ENCODE measurements around the gene GPR55.

GPR55 gene

DNA sequence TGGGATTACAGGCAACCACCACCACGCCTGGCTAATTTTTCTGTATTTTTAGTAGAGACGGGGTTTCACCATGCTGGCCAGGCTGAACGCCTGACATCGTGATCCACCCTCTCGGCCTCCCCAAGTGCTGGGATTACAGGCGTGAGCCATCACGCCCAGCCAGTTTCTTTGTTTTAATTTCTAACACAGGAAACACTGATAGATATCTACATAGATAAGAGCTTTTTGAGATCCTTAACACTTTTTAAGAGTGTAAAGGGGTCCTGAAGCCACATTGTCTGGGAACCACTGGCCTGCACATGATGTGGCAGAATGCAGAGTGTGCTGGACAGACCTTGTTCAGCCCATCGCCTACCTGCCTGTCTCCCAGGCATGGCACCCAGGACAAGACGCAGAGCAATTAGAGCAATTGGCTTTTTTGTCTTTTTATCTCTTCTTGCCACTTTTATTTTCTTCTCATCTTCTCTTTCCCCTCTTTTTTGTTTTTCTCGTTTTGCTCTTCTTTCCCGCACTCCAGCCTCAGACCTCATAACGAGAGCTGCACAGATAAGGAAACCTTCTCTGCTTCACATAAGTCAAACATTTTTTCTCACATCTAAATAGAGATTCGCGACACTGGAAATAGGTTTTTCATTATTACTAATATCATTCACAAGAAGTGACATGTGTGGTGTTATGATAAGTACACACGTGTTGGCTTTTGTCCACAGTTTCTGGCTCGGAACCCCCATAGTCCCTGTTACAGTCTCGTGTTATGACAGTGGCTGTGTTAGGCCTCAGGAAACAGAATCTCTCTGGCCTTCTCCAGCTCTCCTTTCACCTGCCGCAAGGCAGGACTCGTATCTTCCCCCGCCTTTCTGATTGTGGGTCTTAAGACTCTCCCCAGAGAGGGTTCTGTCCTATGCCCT is 25.2 kb upstream of the GPR55 start:
- H3K36me3 ChIP-seq (ENCODE audit: insufficient read depth, low read length): no peaks in the 10 kb centered on the region
- no peak overlapping the region for H3K4me3 ChIP-seq (ENCODE audit: low read depth, low read length)
- H3K4me1 ChIP-seq (ENCODE audit: control insufficient read depth, insufficient read depth, low read length, unreplicated experiment): no peaks in the 10 kb centered on the region
- H3K27me3 ChIP-seq (ENCODE audit: insufficient read depth, low read length): peaks cover 28% of the 10 kb centered on the region; the same call in 1 of the 2 replicates
- H3K27ac ChIP-seq (ENCODE audit: low read depth, low read length): no peak overlapping the region
- no peak overlapping the region for H2AFZ ChIP-seq (ENCODE audit: low read length, unreplicated experiment)
- no peaks in the 10 kb centered on the region for H3K79me2 ChIP-seq (ENCODE audit: control insufficient read depth, insufficient read depth, low read length, unreplicated experiment)

DNA sequence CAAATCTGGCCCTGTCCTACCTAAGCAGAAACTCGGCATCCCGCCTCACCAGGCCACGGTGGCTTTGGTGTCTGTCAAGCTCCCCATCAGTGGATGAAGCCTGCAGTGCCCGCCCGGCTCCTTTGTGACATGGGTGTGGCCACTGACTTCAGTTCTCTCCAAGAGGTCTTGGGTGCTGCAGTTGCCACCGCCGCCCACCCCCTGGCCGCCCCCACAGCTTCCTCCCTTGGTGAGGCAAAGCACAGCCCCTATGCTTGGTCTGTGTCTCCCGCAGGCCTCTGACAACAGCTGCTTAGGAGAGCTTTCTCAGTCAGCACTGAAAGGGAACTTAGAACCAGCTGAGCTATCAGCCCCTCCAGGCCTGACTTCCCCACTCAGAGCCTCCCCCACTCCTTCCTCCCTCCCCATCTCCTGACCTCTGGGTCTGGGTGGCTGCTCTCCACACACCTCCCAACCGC is 22.9 kb upstream of the GPR55 start:
- Histone ChIP-seq H3K36me3 (ENCODE audit: insufficient read depth, low read length) (no peaks in the 10 kb centered on the region), H3K4me1 (ENCODE audit: control insufficient read depth, insufficient read depth, low read length, unreplicated experiment) (no peaks in the 10 kb centered on the region), H2AFZ (ENCODE audit: low read length, unreplicated experiment) (no peak overlapping the region), H3K27me3 (ENCODE audit: insufficient read depth, low read length) (peaks cover 17% of the 10 kb centered on the region; the same call in 1 of the 2 replicates), H3K79me2 (ENCODE audit: control insufficient read depth, insufficient read depth, low read length, unreplicated experiment) (no peaks in the 10 kb centered on the region), H3K4me3 (ENCODE audit: low read depth, low read length) (no peak overlapping the region), H3K27ac (ENCODE audit: low read depth, low read length) (no peak overlapping the region)

DNA sequence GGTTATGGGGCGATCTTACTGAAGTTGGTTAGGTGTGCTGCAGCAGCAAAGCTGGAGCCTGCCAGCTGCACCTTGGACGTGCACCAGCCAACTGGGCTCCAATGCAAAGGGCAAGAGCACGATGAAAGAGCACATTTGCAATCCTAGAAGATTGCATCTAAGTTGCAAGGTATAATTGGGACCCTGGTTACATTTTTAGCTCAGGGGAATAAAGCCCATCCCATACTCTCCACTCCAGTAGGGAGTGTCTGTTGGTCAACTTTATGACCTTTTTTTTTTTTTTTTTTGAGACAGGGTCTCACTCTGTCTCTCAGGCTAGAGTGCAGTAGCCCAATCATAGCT is 22.2 kb upstream of the GPR55 start:
- Histone ChIP-seq H3K4me1 (ENCODE audit: control insufficient read depth, insufficient read depth, low read length, unreplicated experiment) (no peaks in the 10 kb centered on the region), H3K4me3 (ENCODE audit: low read depth, low read length) (no peak overlapping the region), H3K27ac (ENCODE audit: low read depth, low read length) (no peak overlapping the region), H3K36me3 (ENCODE audit: insufficient read depth, low read length) (no peaks in the 10 kb centered on the region), H3K27me3 (ENCODE audit: insufficient read depth, low read length) (peaks cover 17% of the 10 kb centered on the region; the same call in 1 of the 2 replicates), H3K79me2 (ENCODE audit: control insufficient read depth, insufficient read depth, low read length, unreplicated experiment) (no peaks in the 10 kb centered on the region), H2AFZ (ENCODE audit: low read length, unreplicated experiment) (no peak overlapping the region)

GRCh38 chr2:230946429-230947234 is 21.6 kb upstream of the GPR55 start:
- H3K4me3 ChIP-seq (ENCODE audit: low read depth, low read length): no peak overlapping the region
- H2AFZ ChIP-seq (ENCODE audit: low read length, unreplicated experiment): no peak overlapping the region
- H3K36me3 ChIP-seq (ENCODE audit: insufficient read depth, low read length): no peaks in the 10 kb centered on the region
- H3K4me1 ChIP-seq (ENCODE audit: control insufficient read depth, insufficient read depth, low read length, unreplicated experiment): no peaks in the 10 kb centered on the region
- H3K27ac ChIP-seq (ENCODE audit: low read depth, low read length): no peak overlapping the region
- H3K79me2 ChIP-seq (ENCODE audit: control insufficient read depth, insufficient read depth, low read length, unreplicated experiment): no peaks in the 10 kb centered on the region
- H3K27me3 ChIP-seq (ENCODE audit: insufficient read depth, low read length): peaks cover 17% of the 10 kb centered on the region; the same call in 1 of the 2 replicates

GRCh38 chr2:230944757-230945372 is 19.8 kb upstream of the GPR55 start:
- no peaks in the 10 kb centered on the region for H3K4me1 ChIP-seq (ENCODE audit: control insufficient read depth, insufficient read depth, low read length, unreplicated experiment)
- no peak overlapping the region for H2AFZ ChIP-seq (ENCODE audit: low read length, unreplicated experiment)
- H3K27me3 ChIP-seq (ENCODE audit: insufficient read depth, low read length): peaks cover 14% of the 10 kb centered on the region
- H3K27ac ChIP-seq (ENCODE audit: low read depth, low read length): no peak overlapping the region
- H3K79me2 ChIP-seq (ENCODE audit: control insufficient read depth, insufficient read depth, low read length, unreplicated experiment): no peaks in the 10 kb centered on the region
- no peaks in the 10 kb centered on the region for H3K36me3 ChIP-seq (ENCODE audit: insufficient read depth, low read length)
- no peak overlapping the region for H3K4me3 ChIP-seq (ENCODE audit: low read depth, low read length)

DNA sequence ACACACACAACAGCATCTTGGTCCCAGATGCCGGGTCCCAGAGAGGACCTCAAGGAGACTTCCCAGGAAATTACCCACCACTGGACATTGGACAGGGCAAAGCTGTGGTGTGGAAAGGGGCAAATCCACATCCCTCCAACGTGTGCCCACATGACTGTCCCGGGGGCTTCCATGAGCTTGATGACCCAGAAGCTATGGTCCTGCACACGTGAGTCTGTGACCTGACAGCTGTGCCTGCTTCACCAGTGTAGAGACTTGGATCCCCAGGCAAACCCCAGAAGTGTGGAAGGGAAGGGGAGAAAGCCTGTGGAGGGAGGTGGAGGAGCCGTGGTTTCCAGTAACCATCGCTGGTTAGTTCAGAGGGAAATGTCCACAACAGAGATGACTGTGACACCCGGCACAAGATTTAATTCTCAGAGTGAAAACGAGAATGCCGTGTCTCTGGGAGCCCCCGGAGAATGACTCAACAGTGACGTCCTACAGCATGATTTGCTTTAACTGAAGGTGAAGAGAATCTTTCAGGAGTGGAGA is 19.1 kb upstream of the GPR55 start:
- Histone ChIP-seq H3K36me3 (ENCODE audit: insufficient read depth, low read length) (no peaks in the 10 kb centered on the region), H3K27ac (ENCODE audit: low read depth, low read length) (no peak overlapping the region), H2AFZ (ENCODE audit: low read length, unreplicated experiment) (no peak overlapping the region), H3K4me3 (ENCODE audit: low read depth, low read length) (no peak overlapping the region), H3K4me1 (ENCODE audit: control insufficient read depth, insufficient read depth, low read length, unreplicated experiment) (no peaks in the 10 kb centered on the region), H3K79me2 (ENCODE audit: control insufficient read depth, insufficient read depth, low read length, unreplicated experiment) (no peaks in the 10 kb centered on the region), H3K27me3 (ENCODE audit: insufficient read depth, low read length) (peaks cover 20% of the 10 kb centered on the region)

DNA sequence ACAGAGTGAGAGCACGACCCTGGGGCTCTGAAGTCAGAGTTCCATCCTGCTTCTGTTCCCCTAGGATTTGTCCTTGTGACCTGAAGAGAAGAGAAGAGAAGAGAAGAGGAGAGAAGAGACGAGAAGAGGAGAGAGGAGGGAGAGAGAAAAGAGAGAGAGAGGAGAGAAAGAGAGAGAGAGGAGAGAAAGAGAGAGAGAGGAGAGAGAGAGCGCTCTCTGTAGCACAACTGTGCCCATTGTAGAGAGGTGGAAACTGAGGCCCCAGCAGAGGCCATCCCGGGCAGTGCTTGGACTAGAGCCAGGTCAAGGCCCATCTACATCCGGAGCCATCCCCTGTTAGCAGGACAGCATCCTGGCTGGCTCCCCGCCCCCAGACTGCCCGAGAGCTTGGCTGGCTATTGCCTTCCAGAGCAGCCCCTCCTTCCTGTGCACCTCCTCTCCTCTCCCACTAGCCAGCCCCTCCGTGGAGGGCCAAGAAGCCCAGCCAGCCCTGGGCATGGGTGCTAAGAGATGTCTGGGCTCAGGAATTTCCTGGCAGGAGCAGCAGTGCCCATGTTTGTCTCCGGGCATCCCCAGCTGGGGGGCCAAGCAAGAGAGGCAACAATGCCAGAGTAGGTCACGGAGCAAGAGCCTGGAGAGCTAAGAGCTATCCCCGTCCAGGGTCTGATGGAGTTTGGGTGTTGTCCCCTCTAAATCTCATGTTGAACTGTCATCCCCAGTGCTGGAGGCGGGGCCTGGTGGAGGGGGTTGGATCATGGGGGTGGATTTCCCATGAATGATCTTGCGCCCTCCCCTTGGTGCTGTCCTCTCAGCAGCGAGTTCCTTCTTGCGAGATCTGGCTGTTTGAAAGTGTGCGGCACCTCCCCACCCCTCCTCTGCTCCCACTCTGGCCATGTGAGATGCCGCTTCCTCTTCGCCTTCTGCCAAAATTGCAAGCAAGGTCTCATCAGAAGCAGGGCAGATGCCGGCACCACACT is 18.2 kb upstream of the GPR55 start:
- H2AFZ ChIP-seq (ENCODE audit: low read length, unreplicated experiment): no peak overlapping the region
- no peak overlapping the region for H3K27ac ChIP-seq (ENCODE audit: low read depth, low read length)
- H3K79me2 ChIP-seq (ENCODE audit: control insufficient read depth, insufficient read depth, low read length, unreplicated experiment): no peaks in the 10 kb centered on the region
- no peaks in the 10 kb centered on the region for H3K36me3 ChIP-seq (ENCODE audit: insufficient read depth, low read length)
- peaks cover 29% of the 10 kb centered on the region for H3K27me3 ChIP-seq (ENCODE audit: insufficient read depth, low read length)
- no peak overlapping the region for H3K4me3 ChIP-seq (ENCODE audit: low read depth, low read length)
- no peaks in the 10 kb centered on the region for H3K4me1 ChIP-seq (ENCODE audit: control insufficient read depth, insufficient read depth, low read length, unreplicated experiment)

GRCh38 chr2:230942371-230942770 is 17.3 kb upstream of the GPR55 start:
- no peak overlapping the region for H2AFZ ChIP-seq (ENCODE audit: low read length, unreplicated experiment)
- H3K4me1 ChIP-seq (ENCODE audit: control insufficient read depth, insufficient read depth, low read length, unreplicated experiment): no peaks in the 10 kb centered on the region
- no peak overlapping the region for H3K27ac ChIP-seq (ENCODE audit: low read depth, low read length)
- no peaks in the 10 kb centered on the region for H3K79me2 ChIP-seq (ENCODE audit: control insufficient read depth, insufficient read depth, low read length, unreplicated experiment)
- peaks cover 37% of the 10 kb centered on the region for H3K27me3 ChIP-seq (ENCODE audit: insufficient read depth, low read length)
- no peak overlapping the region for H3K4me3 ChIP-seq (ENCODE audit: low read depth, low read length)
- no peaks in the 10 kb centered on the region for H3K36me3 ChIP-seq (ENCODE audit: insufficient read depth, low read length)

- no peak overlapping the region for H3K4me3 ChIP-seq (ENCODE audit: low read depth, low read length)
- no peak overlapping the region for H3K27ac ChIP-seq (ENCODE audit: low read depth, low read length)
- peaks cover 43% of the 10 kb centered on the region for H3K27me3 ChIP-seq (ENCODE audit: insufficient read depth, low read length)
Measured at GRCh38 chr2:230941202-230942180, 16.4 kb upstream of the GPR55 start.

More at GRCh38 chr2:230941202-230942180, 16.4 kb upstream of the GPR55 start:
- no peak overlapping the region for H2AFZ ChIP-seq (ENCODE audit: low read length, unreplicated experiment)
- H3K79me2 ChIP-seq (ENCODE audit: control insufficient read depth, insufficient read depth, low read length, unreplicated experiment): no peaks in the 10 kb centered on the region
- H3K36me3 ChIP-seq (ENCODE audit: insufficient read depth, low read length): no peaks in the 10 kb centered on the region
- no peaks in the 10 kb centered on the region for H3K4me1 ChIP-seq (ENCODE audit: control insufficient read depth, insufficient read depth, low read length, unreplicated experiment)
